ENCODE results near the gene CDH4. TPM values are rescaled to one million over a fixed set of nuclear protein-coding genes. Genes with fewer than 3 reads are reported as not detected.

The CDH4 gene
- total and polyA plus RNA-seq, 11 donors = 0.04 to 0.54 (median 0.08) TPM; not detected in 1

- no peak for ATAC-seq
- Histone ChIP-seq H3K36me3 (no peaks in the 10 kb centered on the region), H3K9me3 (no peaks in the 10 kb centered on the region), H3K27me3 (peaks cover 0 to 16% (median 2%) of the 10 kb centered on the region in 9 donors), H3K4me3 (no peak overlapping the region), H3K4me1 (no peaks in the 10 kb centered on the region), H3K27ac (no peak overlapping the region)
- intact Hi-C loops (cut with DNase I) = no loop called here
- WGBS, 4 donors = 69 to 81% (median 79%) methylated on average over 18 to 27 of the region's 27 CpGs
- DNase-seq = peak in 2 of 5 donors; percentile 18 to 23
- TF ChIP-seq POLR2A (IDR thresholded peaks at IDR 0.05) = no peak
- no peak for TF ChIP-seq CTCF (IDR thresholded peaks at IDR 0.05)
These were observed 687.0 kb downstream of the CDH4 start for GRCh38 chr20:61938839-61939690.

GRCh38 chr20:61939691-61940360 lies 687.8 kb downstream of the CDH4 start:
- 77 to 80% (median 79%) methylated on average over 12 to 13 of the region's 13 CpGs for WGBS, 4 donors

GRCh38 chr20:61940491-61940890 lies 688.4 kb downstream of the CDH4 start:
- TF ChIP-seq POLR2A (IDR thresholded peaks at IDR 0.05) = no peak
- Histone ChIP-seq H3K36me3 (no peaks in the 10 kb centered on the region), H3K4me1 (no peaks in the 10 kb centered on the region), H3K27me3 (peaks cover 0 to 16% (median 2%) of the 10 kb centered on the region in 9 donors), H3K4me3 (no peak overlapping the region), H3K9me3 (no peaks in the 10 kb centered on the region), H3K27ac (no peak overlapping the region)
- intact Hi-C loops (cut with DNase I) = no loop called here
- DNase-seq = peak in 1 of 5 donors; percentile 10
- WGBS, 4 donors = 86 to 91% (median 89%) methylated on average over 17 of the region's 17 CpGs
- no peak for ATAC-seq

More at GRCh38 chr20:61939691-61940360, 687.8 kb downstream of the CDH4 start:
- Histone ChIP-seq H3K4me3 (no peak overlapping the region), H3K4me1 (no peaks in the 10 kb centered on the region), H3K27ac (no peak overlapping the region), H3K9me3 (no peaks in the 10 kb centered on the region), H3K27me3 (peaks cover 0 to 16% (median 2%) of the 10 kb centered on the region in 9 donors), H3K36me3 (no peaks in the 10 kb centered on the region)
- no peak for ATAC-seq
- no peak for TF ChIP-seq POLR2A (IDR thresholded peaks at IDR 0.05)
- intact Hi-C loops (cut with DNase I) = no loop called here
- DNase-seq = peak in 1 of 5 donors; percentile 2

GRCh38 chr20:61940976-61941720 lies 689.1 kb downstream of the CDH4 start:
- H3K27me3 ChIP-seq = peaks cover 0 to 16% (median 2%) of the 10 kb centered on the region in 9 donors
- H3K27ac ChIP-seq = no peak overlapping the region
- TF ChIP-seq POLR2A (IDR thresholded peaks at IDR 0.05) = no peak
- no peak for TF ChIP-seq CTCF (IDR thresholded peaks at IDR 0.05)
- no peak for ATAC-seq
- no peaks in the 10 kb centered on the region for H3K4me1 ChIP-seq
- intact Hi-C loops (cut with DNase I) = no loop called here
- WGBS, 4 donors = 76 to 82% (median 80%) methylated on average over 16 of the region's 16 CpGs
- H3K9me3 ChIP-seq = no peaks in the 10 kb centered on the region
- no peak overlapping the region for H3K4me3 ChIP-seq
- DNase-seq = peak in 2 of 5 donors; percentile 15 to 18
- no peaks in the 10 kb centered on the region for H3K36me3 ChIP-seq
